GM19324 (cell line): ENCODE measurements around the gene STARD4.

Source experiments
- ATAC-seq: cut with Tn5 transposase; IDR thresholded peaks from one replicate; pipeline ENCODE4 v1.9.1; 2021; ENCODE audit warnings: mild to moderate bottlenecking, moderate library complexity; ENCODE audit not compliant: unreplicated experiment, low FRiP score

Gene STARD4

GRCh38 chr5:111478266-111478665, 34.1 kb downstream of the STARD4 start:
- no peak for ATAC-seq

DNA sequence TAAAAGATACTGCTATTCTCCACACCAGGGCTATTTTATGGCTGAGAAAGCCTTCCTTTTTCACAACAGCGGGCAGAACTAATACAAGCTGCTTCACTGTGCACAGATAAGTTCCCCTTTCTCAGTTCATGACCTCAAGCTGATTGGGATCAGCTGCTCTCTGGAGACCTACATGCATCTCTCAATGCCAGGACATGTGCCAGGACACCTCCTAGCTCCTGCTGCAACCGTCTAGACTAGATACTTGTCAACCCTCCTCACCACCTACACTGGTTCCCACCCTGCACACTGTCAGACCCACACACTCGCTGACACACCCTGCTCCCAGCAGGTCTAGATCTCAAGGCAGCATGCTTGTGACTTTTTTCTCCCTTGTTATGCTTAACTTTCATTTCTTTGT, 39.8 kb downstream of the STARD4 start:
- ATAC-seq = no peak

- ATAC-seq = no peak
Observed at GRCh38 chr5:111472096-111472495, 40.2 kb downstream of the STARD4 start.

- ATAC-seq = no peak
Observed at GRCh38 chr5:111469903-111470302, 42.4 kb downstream of the STARD4 start.

- no peak for ATAC-seq
Observed at GRCh38 chr5:111469293-111469896, 42.9 kb downstream of the STARD4 start.

- ATAC-seq = no peak
Observed at GRCh38 chr5:111463311-111463710, 49.0 kb downstream of the STARD4 start.

DNA sequence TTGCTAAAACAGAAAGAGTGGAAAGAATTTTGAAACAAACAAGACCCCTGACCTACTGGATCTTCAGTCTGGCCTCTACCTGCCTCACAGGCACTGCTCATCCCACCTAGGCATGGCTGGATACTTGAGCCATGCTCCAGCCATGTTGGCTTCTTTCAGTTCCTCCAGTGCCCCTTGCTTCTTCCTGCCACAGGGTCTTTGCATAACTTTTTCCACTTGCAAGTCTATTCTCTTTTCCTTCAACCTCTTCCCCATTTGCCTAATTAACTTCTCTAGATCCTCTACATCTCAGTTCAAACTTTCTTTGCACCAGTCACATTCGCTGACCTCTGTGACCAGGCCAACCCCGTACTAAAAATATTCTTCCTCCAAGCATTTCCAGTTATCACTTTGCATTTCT, 50.4 kb downstream of the STARD4 start:
- no peak for ATAC-seq

- no peak for ATAC-seq
Observed at GRCh38 chr5:111461255-111461671, 51.1 kb downstream of the STARD4 start.

GRCh38 chr5:111454776-111455175, 57.6 kb downstream of the STARD4 start:
- ATAC-seq = no peak

GRCh38 chr5:111454198-111454622, 58.1 kb downstream of the STARD4 start:
- no peak for ATAC-seq

- ATAC-seq = no peak
Observed at GRCh38 chr5:111453747-111454146, 58.6 kb downstream of the STARD4 start.

DNA sequence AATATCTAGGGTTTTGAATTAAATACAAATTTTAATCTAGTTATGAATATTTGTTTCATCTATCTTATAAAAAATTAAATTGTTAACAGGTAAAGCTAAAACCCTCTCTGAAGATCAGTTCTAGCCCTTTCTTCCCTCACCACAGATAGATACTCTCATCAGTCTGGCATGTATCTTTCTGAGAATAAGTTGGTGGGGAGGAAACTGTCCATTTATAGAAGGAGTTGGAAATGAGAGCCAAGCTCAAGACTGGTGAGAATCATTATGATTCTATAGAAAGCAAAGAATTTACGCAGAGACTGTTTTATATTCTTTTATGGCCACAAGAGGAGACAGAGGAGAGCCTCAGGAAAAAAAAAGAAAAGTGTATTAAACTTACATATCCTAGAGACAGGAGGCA, 59.0 kb downstream of the STARD4 start:
- ATAC-seq = no peak

- ATAC-seq = no peak
Observed at GRCh38 chr5:111447822-111448221, 64.5 kb downstream of the STARD4 start.

DNA sequence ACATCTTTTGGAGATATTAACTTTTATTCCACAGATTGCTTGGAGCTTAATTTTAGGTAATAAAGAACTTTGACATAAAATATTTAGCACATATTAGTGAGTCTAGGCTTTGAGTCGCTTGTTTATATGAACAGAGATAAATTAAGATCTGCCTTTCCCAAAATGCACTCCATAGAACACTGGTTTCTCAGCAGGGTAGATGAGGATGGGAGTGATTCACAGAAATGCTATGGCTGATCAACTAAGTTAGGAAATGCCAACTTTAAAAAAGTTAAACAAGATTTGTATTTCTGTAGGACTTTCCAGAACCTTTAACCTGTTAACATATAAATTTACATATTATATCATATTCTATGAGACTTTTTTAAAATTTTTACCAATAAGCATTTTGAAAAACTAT, 65.2 kb downstream of the STARD4 start:
- no peak for ATAC-seq
